B cell (primary cell): ENCODE measurements around the gene NUDT16L1.

Experiments used
- EZH2 ChIP-seq: IDR thresholded peaks from 2 replicates; pipeline ENCODE4 v1.6.1; 2012; ENCODE audit warnings: borderline replicate concordance, low read depth, mild to moderate bottlenecking, moderate library complexity, low read length; ENCODE audit not compliant: insufficient read depth, poor library complexity, severe bottlenecking
- TF ChIP-seq, protein P1 (sequence below): fragments of 200-600 bp; IDR thresholded peaks from one replicate; pipeline ENCODE4 v1.8.0; 2022; ENCODE audit warnings: antibody characterized with exemption, mild to moderate bottlenecking

DNA sequence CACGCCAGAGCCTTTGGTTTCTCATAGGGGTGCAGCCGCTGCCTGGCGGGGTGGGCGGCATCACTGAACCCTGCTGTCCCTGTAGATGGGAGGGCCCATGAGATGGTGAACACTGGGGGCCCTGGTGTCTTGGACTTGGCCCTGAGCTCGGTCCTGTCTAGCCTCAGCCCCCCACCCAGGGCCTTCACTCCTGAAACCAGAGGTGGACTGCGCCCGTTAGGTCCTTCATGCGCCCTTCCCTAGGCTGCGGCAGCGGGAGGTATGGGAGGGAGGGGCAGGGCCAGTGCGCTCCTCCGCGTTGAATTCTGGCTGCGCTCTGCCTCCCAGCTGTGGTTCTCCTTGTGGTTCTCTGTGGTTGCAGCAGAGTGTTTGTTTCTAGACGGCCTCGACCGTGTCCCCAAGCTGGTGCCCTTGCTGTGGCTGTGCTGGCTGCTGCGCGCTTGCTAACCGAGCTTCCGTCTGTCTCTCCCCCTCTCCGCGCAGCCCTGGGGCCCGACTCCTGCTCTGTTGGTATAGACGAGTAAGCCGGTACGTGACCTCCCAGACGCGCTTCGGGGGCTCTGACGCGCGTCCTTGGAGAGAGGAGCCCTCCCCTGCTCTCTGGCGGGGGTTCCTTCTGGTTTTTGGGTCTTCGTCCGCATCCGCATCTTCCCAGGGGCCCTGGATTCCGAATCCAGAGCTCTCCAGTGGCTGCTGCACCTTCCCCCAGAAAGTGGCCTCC lies 7.4 kb upstream of the NUDT16L1 start:
- TF ChIP-seq, protein P1, sequence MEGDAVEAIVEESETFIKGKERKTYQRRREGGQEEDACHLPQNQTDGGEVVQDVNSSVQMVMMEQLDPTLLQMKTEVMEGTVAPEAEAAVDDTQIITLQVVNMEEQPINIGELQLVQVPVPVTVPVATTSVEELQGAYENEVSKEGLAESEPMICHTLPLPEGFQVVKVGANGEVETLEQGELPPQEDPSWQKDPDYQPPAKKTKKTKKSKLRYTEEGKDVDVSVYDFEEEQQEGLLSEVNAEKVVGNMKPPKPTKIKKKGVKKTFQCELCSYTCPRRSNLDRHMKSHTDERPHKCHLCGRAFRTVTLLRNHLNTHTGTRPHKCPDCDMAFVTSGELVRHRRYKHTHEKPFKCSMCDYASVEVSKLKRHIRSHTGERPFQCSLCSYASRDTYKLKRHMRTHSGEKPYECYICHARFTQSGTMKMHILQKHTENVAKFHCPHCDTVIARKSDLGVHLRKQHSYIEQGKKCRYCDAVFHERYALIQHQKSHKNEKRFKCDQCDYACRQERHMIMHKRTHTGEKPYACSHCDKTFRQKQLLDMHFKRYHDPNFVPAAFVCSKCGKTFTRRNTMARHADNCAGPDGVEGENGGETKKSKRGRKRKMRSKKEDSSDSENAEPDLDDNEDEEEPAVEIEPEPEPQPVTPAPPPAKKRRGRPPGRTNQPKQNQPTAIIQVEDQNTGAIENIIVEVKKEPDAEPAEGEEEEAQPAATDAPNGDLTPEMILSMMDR: no peak
- TF ChIP-seq EZH2: no peak
